ENCODE results near the gene CCDC8.
"Not testable (repeated sequence)": the region's sequence is repeated elsewhere in the genome, so short reads cannot be mapped to it uniquely, and the experiment has no call there.

The CCDC8 gene

DNA sequence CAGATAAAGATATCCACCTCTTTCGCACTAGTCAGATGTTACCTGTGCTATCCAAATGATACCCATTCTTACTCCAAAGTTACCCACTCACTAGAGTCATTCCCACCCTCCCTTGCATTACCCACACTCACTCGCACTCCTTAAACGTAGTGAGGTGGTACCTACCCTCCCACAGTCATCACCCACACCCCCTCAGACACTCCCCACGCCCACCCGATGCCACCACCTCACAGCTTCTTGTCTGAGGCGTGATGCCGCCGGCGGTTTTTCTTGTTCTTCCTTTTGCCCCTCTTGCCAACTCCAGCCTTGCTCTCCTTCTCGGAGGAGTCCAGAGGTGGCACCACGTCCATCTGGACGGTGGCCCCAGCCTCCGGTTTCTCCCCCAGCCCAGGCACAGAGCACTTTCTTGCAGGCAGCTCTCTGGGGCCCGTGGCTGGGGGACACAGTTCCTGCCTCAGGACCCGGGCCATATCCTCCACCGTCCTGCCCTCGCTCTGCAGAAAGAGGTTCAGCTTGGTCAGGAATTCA is 14.2 kb upstream of the CCDC8 start:
- DNase-seq (ENCODE audit: low spot score): no peak

DNA sequence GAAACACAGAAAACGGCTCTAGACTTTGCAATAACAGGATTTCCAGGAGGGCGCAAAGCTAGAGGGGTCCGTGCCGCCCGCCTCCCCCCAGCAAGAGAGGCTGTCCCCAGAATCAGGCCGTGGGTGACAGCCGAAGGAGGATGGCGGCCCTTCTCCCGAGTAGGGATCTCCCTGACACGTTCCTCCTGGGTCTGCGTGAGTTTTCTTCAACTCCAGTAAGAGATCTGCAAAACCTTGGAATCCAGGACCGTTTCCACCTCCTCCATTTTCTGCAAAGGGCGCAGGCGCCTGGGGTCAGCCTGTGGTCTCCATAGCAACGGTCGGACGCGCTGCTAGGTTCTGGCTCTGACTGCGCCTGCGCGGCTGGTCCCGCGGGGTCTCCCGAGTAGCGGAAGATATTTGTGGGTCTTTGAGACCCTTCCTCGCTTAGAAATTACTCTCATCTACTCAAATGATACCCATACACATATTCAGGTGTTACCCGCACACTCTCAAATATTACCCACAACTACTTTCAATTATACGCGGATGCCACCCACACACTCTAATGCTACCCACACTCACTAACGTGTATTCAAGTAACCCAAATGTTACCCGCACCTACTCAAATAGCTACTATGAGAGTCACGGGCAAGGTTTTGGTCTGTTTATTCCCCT is 13.3 kb upstream of the CCDC8 start:
- DNase-seq (ENCODE audit: low spot score): peak; percentile 81

DNA sequence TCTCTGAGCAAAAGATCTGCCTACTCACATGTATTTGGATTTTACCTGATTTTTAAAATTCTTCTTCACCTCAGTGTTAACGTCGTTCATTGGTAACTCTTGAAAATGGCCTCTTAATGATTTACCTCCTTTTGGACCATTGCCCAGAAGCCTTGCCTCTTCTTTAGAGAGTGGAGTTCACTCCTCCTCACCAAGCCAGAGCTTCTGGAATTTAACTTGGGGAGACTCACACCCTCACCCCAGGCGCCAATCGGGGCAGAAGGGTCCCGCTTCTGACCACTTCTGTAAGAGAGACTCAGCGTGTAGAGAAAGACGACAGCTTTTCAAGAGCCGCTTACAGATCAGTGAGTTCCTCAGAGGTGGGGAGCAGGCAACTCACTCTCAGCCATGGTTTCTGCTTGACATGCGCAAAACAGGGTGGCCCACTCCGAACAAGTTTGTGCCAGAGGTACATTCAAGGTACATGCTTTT is 12.7 kb upstream of the CCDC8 start:
- DNase-seq (ENCODE audit: low spot score): no peak

DNA sequence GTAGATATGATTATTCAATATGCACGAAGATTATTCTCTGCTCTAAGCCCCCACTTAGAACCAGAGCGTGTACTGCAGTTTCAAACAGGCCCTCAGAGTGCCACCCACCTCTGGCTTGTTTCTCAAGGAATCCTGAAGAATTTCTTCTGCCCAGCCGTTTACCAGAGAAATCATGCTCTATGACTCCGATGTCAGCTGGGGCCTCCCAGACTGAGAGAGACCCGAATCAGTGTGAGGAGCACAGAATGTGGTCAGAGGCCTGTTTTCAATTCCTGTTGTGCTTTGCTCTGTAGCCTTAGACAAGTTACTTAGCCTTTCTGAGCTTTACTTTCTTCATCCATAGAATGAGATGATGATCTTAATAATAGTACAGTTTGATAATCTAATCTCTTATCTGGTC is 9.8 kb upstream of the CCDC8 start:
- no peak for DNase-seq (ENCODE audit: low spot score)

DNA sequence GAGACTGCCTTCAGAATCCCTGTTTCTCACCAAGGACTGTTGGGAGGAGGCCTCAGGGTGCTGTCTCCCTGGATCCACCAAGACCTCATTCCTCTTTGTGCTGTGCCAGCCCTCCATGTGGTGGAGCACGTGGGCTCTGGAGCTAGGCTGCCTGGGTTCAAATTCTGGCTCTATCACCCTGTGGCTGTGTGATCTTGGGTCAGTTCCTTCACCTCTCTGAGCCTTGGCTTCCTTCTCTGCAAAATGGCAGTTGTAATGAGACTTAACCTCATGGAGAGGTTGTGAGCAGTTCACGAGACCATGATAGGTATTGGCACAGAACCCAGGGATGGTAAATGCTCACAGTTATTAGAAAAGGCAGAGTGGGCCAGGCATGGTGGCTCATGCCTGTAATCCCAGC is 9.0 kb upstream of the CCDC8 start:
- no peak for DNase-seq (ENCODE audit: low spot score)

DNA sequence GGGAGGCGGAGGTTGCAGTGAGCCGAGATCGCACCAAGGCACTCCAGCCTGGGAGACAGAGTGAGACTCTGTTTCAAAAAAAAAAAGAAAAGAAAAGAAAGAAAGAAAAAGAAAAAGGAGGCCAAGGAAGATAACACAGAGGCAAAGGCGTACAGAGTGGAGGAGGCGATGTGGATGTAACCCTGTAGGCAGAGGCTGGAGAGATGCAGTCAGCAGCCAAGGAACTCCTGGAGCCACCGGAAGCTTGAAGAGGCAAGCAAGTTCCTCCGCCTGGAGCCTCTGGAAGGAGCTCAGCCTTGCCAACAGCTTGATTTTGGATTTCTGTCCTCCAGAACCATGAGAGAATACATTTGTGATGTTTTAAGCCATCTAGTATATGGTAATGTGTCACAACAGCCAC is 6.7 kb upstream of the CCDC8 start:
- DNase-seq (ENCODE audit: low spot score): no peak

DNA sequence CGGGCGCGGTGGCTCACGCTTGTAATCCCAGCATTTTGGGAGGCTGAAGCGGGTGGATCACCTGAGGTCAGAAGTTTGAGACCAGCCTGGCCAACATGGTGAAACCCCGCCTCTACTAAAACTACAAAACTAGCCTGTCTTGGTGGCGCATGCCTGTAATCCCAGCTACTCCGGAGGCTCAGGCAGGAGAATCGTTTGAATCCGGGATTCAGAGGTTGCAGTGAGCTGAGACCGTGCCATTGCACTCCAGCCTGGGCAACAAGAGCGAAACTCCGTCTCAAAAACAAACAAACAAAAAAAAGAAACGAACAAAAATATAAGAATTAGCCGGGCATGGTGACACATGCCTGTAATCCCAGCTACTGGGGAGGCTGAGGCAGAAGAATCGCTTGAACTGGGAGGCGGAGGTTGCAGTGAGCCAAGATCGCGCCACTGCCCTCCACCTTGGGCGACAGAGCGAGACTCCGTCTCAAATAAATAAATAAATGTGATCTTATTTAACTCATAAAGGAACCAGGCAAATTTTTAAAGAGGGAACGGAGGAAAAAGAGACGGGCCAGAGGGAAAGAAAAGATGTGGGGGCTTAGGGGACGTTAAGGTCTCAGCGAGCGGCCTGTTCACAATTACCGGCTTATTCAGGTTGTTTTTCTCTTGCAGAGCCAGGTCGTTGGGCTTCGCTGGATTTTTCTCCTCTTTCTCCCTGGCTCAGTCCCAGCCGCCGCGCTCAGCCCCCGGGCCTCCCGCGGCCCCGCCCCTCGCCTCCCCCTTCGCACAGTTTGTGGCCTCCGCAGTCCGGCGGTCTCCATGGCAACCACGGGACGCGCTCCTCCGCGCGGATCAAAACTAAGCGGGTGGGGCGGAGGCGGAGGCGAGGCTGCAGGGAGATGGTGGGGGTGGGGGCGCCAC is 2.7 kb upstream of the CCDC8 start:
- peak; percentile 75 for DNase-seq (ENCODE audit: low spot score)

DNA sequence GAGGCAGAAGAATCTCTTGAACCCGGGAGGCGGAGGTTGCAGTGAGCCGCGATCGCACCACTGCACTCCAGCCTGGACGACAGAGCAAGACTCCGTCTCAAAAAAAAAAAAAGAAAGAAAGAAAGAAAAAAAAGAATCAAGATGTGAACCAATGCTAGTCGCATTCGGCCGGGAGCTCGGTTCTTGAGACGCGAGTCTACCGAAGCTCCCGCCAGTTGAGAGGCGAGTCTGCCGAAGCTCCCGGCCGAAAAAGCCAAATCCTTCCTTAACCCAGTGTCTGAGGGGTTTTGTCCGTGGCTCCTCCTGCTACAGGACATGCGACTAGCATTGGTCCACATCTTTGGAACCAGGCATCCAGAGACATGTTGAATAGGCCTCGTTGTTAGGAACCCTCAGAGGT is 1.5 kb upstream of the CCDC8 start:
- not testable (repeated sequence) for DNase-seq (ENCODE audit: low spot score)

DNA sequence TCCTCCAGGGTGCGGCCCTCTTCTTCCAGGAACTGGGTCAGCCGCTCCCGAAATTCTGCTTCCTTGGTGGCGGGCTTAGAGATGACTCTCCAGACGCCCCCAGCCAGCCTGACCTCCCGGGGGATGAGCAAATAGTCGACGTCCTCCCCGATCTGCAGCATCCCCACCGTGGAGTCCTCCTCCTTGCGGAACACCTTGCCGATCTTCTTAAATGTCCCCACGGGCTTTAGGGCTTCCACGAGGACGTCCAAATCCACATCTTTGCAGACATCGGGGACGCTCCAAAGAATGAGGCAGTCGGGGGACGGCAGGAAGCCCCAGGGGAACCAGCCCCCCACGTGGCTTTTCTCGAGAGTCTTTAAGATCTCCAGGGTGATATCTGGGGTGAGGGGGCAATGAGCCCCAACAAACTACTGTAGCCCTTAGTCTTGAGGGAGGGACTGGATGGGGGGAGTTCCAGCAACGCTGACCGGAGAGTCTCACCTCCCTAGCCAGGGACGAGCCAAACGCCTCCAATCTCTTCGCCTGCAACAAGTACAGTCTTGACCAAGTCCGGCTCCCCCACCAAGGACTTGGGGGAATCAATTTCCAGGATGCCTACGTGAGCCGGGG is 608 bp downstream of the CCDC8 start:
- DNase-seq (ENCODE audit: low spot score): no peak

DNA sequence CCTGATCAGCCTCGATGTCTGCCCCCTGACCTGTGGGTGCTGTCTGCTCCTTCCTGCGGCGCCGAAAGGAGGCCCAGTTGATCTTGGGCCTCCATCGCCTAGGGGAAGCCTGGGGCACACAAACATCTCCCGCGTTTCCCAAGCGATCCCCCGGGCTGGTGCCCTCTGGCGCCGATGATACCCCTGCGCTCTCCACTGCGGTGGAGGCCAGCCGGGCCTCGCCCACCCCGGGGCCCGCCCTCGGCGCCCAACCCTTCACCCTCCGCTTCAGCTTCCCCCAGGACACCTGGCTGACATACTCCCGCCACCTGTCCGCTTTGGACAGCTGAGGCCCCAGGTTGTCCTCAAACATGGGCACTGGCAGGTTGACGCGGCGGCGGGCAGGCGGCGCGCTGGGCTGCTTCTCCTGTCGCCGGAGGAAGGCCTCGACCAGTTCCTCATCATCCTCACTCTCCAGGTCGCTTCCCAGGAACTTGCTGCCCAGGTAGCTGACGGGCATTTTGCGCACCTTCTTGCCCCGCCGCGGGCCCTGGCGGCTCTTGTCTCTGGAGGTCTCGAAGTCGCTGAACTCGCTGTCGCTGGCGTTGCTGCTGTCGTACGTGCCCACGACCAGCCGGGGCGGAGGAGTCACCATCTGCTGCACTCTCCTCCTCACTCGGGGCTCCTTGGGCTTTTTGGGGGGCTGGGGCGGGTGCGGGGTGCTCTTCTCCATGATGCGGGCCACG is 1.3 kb downstream of the CCDC8 start:
- no peak for DNase-seq (ENCODE audit: low spot score)

DNA sequence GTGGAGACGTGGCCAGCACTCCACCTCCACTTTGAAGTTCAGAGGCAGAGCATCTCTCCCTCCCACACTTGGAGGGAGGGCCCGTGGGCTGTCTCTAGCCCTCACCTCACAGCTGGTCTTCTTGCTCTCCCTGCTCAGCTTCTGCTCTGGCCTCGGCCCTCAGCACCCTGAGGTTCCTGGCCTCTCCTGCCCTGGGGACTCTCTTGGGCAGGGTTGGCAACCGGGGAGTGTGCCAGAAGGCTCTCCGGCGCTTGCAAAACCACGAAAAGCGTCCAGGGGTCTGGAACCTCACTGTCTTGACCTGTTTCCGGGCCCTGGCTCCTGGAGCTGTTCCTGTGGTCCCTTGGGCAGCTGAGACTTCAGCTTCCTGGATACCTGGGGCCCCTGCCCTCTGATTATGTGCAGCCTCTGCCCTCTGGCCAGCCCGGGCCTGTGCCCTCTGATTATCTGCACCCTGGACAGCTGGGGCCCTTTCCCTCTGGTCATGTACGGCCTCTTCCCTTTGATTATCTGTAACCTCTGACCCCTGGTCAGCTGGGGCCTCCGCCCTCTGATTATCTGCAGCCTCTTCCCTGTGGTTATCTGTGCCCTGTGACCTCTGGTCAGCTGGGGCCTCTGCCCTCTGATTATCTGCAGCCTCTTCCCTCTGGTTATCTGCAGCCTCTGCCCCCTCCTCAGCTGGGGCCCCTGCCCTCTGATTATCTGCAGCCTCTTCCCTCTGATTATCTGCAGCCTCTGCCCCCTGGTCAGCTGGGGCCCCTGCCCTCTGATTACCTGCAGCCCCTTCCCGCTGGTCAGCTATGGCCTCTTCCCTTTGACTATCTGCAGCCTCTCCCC is 2.1 kb downstream of the CCDC8 start:
- DNase-seq (ENCODE audit: low spot score): no peak

DNA sequence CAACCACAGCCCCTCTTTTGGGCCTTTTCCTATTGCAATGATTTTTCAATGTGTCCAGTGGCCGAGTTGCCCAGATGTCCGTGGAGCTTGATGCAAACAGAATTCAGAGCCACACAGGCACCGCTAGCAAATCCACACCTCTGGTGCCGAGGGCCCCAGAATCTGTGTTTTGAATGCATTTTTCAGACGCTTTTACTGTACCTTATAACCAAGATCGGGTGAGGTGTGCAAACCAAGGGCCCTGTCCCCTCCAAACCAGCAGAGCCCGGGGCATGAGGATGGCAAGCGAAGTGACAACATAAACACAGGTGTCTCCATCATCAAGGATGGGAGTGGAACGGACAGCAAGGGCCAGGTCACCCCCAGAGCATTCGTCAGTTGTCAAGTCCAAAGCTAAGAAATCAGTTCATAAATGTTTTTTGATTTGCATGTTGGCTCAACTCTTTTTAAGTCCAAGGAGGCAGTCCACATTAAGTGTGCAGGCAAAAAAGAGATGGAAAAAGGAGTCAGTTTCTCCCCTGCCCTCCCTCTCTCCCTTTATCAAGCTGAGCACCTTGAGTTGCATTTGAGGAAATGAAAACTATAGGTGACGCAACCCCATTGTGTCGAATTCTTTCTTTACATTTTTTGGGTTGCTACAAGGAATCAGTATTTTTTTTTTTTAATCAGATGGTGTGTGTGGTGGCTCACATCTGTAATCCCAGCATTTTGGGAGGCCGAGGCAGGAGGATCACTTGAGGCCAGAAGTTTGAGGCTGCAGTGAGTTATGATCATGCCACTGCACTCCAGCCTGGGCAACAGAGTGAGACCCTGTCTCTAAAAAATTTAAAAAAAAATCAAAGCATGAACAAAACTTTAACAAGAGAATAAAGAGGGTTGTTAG is 2.9 kb downstream of the CCDC8 start:
- DNase-seq (ENCODE audit: low spot score): no peak

DNA sequence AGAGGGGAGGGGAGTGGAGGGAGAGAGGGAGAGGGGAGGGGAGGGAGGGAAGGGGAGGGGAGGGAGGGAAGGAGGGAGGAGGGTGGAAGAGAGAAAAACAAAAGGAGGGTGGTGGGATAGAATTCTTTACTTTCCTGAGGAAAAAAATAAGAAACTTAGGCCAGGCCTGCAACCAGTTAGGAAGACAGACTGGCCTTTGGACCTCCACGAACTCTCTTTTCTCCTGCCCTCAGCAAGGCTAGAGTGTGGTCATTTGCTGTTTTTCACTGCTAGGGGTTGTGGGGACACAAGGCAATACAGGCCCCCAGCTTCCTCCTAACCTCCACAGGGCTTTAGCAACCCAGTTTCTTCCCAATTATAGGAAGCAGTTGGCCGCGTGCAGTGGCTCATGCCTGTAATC is 4.2 kb downstream of the CCDC8 start:
- DNase-seq (ENCODE audit: low spot score): no peak

DNA sequence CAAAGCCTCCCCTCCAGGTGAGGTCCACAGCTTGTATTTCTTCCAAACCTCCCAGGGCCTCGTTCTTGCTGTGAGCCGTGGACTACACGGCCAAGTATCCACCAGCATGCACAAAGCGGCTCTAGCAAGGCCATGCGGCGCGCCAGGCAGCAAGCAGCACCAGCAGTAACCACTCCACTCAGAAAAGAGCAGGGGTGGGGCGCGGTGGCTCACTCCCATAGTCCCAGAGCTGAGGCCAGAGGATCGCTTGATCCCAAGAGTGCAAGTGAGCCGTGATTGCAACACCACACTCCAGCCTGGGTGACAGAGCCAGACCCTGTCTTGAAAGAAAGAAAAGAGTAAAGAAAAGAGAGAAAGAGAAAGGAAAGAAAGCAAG is 4.7 kb downstream of the CCDC8 start:
- no peak for DNase-seq (ENCODE audit: low spot score)

DNA sequence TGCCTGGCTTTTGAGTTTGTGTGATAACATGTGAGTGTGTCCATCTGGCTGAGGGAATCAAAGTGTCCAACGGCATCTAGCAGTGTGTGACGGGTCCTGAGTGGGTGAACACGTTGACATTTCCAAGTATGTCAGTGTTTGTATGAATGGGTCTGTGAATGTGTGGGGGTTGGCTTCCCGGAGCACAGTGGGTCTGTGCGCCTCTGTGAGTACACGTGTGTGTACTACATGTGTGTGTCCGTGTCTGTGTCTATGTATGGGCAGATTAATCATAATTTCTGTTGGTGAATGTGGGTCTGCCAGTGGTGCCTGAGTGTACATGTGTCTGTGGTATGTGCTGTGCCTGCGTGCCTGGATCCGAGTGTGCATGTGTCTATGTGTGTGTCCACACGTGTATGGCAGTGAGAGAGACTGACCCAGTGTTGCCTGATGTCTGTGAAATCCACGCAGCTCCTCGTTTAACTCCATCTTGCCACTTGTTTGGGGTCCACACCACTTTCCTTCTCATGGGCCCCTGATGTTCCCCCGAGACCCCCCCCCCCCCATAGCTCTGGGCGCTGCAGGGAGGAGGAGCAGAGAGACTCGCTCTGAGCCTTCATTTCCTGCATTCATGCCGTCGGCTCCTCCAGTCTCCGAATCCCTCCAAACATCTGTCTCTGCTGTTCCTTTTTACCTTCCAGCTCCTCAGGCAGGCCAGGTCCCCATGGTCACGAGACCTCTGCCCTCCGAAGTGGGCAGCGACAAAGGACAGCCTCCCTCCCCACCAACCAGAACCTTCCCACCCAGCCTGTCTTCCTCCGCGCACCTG is 5.3 kb downstream of the CCDC8 start:
- no peak for DNase-seq (ENCODE audit: low spot score)

DNA sequence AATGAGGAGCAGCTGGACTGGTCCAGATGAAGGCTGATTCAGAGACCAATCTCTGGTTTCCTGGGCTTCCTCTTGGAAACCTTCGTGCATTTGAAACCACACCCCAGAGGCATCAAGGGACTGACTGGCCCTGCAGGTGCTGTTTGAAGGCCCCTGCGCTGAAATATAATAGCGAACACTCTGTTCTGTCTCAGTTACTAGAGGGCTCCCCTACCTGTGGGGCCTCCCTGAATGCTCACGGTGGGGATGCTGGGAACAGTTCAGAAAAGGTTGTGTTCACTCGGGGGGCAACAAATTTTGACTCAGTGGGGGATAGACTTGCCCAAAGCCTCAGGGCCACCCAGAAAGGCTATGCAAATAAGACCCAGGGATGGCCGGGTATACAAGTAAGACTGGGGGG is 6.4 kb downstream of the CCDC8 start:
- DNase-seq (ENCODE audit: low spot score): no peak

DNA sequence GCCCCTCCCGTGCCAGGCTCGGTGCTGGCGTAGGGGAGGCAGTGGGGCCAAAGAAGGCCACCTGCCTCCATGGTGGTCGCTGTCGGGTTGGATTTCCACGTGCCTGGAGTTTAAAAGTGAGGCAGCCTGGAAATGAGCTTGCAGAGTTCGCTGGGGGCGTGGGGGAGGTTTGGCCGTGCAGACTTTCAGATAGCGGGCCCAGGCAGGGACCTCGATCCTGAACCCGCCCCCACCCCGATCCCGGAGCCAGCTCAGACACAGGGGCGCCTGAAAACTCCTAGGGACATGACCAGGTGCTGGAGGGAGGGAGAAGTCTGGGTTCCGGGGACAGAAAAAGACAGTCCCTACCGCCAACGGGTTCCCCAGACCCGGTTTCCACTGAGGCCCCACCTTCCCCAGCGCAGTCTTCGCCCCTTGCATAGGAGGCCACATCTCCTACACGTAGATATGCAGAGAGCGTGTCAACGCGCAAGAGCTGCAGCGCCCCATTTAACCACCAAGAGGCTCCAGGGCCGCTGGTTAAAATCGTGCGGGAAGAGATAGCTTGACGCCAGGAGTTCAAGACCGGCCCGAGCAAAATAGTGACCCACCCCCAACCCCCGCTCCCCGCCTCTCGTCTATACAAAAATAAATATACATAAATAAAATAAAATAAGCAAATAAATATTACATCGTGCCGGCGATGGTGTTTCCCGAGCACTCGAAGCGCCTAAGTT is 8.5 kb downstream of the CCDC8 start:
- peak; percentile 68 for DNase-seq (ENCODE audit: low spot score)

DNA sequence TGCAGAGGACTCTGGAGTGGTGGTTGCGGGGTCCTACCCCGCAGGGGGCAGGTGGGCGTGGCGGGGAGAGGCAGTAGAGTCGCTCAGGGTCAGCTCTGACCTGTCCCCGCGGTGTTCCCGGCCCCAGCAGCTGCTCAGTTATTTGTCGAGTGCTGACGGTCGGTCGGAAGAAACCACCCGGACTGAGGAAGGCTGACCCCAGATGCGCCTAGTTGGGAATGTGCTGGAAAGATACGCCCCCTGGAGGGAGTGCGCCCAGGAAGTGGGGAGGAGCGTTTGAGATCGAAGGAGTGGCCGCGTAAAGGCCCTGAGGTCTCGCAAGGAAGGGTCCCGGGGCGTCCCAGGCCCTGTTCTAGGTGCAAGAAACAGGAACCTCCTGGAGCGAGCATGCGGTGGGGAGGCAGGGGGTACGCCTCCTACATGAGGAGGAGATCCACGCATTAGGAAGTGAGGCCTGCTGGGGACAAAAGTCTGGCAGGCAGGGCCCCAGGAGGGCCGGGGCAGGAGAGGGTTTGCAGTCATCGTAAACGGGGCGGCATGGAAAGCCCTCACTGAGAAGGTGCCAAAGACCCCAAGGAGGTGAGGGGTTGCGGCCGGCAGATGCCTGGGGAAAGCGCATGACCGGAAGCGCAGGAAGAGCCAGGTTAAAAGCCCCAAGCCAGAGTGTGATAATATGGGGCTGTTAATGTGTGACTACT is 9.2 kb downstream of the CCDC8 start:
- peak; percentile 59 for DNase-seq (ENCODE audit: low spot score)

Measured in HuH-7.5 (cell line).